Progenitor cell of endocrine pancreas (in vitro differentiated cells): ENCODE measurements around the gene KRT13. TPM values are rescaled to one million over a fixed set of nuclear protein-coding genes. Genes with fewer than 3 reads are reported as not detected.

Experiments
- DNase-seq: peaks from one replicate; pipeline ENCODE4 v3.0.0; 2021; ENCODE audit warnings: low spot score; ENCODE audit not compliant: unreplicated experiment
- H3K27ac Mint-ChIP-seq: 2 replicates; pipeline ENCODE4 v1.8.0; 2021; ENCODE audit warnings: mild to moderate bottlenecking, moderate library complexity, mixed read lengths
- H3K27me3 Mint-ChIP-seq: 2 replicates; pipeline ENCODE4 v1.8.0; 2021; ENCODE audit warnings: mixed read lengths
- H3K36me3 Mint-ChIP-seq: 2 replicates; pipeline ENCODE4 v1.8.0; 2022; ENCODE audit warnings: mixed read lengths; ENCODE audit not compliant: insufficient read depth
- H3K4me1 Mint-ChIP-seq: 2 replicates; pipeline ENCODE4 v1.8.0; 2021; ENCODE audit warnings: low read depth, mixed read lengths
- H3K4me3 Mint-ChIP-seq: 2 replicates; pipeline ENCODE4 v1.8.0; 2021; ENCODE audit warnings: low read depth, mild to moderate bottlenecking, moderate library complexity, mixed read lengths
- H3K9me3 Mint-ChIP-seq: 2 replicates; pipeline ENCODE4 v1.8.0; 2021; ENCODE audit warnings: low read depth, mixed read lengths
- total RNA-seq: library from RNA; stranded (reverse); gene quantifications from 2 replicates; pipeline ENCODE4 v1.2.1, GENCODE V29; 2021
- TF ChIP-seq, protein P1 (sequence below): fragments of 200-600 bp; sonication (generic); IDR thresholded peaks from one replicate; pipeline ENCODE4 v1.5.0; 2021; ENCODE audit warnings: antibody characterized with exemption, mild to moderate bottlenecking; ENCODE audit not compliant: unreplicated experiment

The KRT13 gene
- total RNA-seq, 1 donor from 2014 or later = not detected

DNA sequence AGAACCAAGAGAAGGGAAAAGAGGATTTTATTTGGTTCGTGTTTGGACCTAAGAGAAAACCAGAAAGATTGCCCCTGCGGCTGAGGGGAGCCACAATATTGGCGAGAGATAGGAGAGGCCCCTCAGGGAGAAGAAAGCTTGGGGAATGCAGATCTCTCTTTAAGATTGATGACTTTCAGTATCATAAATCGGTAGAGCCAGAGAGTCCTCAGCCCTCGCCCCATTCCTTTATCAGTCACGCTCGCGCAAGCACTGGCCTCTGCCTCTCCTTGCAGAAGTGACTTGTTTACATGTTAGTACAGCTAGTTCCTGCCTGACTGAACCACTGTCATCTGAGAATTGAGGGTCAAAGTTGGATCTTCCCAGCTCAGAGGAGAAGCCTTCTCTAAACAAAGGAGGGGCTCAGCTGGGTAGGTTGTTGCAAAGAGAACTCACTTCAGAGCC is 44.2 kb upstream of the KRT13 start:
- Mint-ChIP-seq H3K4me1 (peaks cover 30% of the 10 kb centered on the region), H3K27me3 (peaks cover 18% of the 10 kb centered on the region), H3K27ac (peak overlapping the region; percentile 94)

DNA sequence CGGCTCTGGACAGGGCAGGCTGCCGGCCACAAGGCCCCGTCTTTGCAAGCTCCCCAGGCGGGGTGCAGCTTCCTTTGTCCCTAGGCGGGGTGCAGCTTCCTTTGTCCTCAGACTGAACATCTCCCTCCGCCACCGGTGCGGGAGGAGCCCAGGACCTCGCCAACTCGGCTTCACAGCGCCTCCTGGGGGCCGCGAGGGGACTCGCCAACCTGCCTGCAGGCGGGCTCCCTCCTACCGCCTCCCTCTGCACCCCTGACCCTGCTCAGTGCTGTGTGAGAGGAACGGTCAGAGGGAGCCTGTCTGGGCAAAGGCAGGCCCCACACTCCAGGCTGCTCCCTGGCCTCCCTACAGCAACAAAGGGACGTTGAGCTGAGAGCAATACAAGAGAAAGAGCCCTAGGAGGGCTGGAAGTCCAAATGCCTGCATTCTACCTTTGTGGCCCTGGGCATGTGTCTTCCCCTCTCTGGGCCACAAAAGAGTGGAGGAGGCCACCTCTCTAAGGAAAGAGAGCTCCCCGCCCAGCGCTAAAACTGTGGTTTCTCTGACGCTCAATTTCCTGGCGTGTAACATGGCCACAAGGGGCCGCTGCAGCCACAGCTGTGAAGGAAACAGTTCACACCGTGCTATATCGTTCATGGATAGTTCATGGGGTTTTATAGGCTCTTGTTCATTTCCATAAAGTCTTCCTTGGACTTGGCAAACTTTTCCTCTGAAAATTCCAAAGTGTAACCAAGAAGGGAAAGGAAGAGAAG is 43.6 kb upstream of the KRT13 start:
- TF ChIP-seq, protein P1, sequence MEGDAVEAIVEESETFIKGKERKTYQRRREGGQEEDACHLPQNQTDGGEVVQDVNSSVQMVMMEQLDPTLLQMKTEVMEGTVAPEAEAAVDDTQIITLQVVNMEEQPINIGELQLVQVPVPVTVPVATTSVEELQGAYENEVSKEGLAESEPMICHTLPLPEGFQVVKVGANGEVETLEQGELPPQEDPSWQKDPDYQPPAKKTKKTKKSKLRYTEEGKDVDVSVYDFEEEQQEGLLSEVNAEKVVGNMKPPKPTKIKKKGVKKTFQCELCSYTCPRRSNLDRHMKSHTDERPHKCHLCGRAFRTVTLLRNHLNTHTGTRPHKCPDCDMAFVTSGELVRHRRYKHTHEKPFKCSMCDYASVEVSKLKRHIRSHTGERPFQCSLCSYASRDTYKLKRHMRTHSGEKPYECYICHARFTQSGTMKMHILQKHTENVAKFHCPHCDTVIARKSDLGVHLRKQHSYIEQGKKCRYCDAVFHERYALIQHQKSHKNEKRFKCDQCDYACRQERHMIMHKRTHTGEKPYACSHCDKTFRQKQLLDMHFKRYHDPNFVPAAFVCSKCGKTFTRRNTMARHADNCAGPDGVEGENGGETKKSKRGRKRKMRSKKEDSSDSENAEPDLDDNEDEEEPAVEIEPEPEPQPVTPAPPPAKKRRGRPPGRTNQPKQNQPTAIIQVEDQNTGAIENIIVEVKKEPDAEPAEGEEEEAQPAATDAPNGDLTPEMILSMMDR = peak; percentile 78
- Mint-ChIP-seq H3K36me3 (no peaks in the 10 kb centered on the region), H3K27me3 (peaks cover 13% of the 10 kb centered on the region), H3K9me3 (no peaks in the 10 kb centered on the region), H3K27ac (peak overlapping the region; percentile 94), H3K4me1 (peaks cover 35% of the 10 kb centered on the region), H3K4me3 (peak overlapping the region; percentile 33)
- peak; percentile 85 for DNase-seq

More for the DNA sequence above, 44.2 kb upstream of the KRT13 start:
- no peak overlapping the region for H3K4me3 Mint-ChIP-seq
- TF ChIP-seq, protein P1 = no peak
- no peaks in the 10 kb centered on the region for H3K9me3 Mint-ChIP-seq
- no peak for DNase-seq
- no peaks in the 10 kb centered on the region for H3K36me3 Mint-ChIP-seq

DNA sequence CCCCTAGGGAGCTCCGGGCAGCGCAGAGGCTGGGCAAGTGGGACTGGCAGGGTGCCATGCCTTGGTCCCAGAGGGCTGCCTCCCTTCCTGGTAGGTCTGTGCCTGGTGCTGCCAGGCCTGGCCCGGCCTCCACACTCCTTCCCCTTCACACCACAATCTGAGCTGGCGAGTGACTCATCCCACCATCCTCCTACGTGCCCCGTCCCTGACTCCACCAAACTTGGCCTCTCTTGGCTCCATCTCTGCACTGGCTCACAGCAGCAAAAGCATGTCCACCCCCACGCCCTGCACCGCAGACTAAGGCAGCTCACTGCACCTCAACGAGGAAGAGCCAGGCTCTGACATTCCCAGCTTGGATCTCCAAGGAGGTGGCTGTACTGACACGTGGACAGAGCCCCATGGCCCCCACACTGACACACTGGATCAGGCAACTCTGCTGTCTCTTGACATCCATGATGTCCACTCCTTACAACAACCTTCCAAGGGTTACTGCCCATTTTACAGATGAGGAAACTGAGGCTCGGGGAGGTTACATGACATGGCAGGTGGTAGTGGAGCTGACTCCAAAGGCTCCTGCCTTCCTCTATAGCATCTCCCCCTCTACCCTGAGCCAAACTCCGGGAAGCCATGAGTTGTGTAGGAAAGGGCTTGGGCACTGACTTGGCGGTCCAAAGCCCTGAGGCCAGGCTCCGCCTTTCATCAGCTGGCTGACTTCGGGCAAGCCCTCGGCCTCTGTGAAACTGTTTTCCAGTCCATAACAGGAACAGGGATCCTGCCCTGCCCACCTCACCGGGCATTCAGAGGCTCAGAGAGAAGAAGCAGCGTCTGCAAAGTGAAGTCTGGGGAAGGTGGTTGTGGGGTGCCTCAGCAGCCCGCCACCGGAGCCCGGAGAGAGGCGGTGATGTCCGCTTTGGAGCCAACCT is 42.8 kb upstream of the KRT13 start:
- peaks cover 35% of the 10 kb centered on the region for H3K4me1 Mint-ChIP-seq
- H3K36me3 Mint-ChIP-seq = no peaks in the 10 kb centered on the region
- H3K4me3 Mint-ChIP-seq = no peak overlapping the region
- TF ChIP-seq, protein P1 = no peak
- no peaks in the 10 kb centered on the region for H3K9me3 Mint-ChIP-seq
- peaks cover 6% of the 10 kb centered on the region for H3K27me3 Mint-ChIP-seq
- H3K27ac Mint-ChIP-seq = peak overlapping the region; percentile 94
- DNase-seq = no peak

DNA sequence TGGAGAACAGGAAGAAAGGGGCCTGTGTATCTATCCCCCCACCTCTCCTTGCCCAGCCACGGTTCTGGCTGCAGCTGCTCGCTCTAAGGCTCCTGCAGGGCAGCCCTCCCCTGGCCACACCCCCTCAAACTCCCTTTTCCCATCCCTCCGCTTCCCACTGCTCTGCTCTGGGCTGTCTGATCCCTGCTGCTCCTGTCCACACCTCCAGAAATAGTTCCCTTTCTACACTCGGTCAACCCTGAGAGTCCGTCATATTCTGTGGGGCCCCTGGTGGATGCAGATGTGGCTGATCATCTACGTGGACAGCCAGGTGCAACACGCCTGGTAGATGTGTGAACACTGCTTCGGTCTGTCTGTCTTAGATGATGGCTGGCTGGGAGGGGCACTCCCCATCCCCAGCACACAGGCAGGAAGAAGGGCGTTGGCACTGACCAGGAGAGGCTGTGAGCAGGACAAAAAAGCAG is 42.0 kb upstream of the KRT13 start:
- Mint-ChIP-seq H3K4me1 (peaks cover 35% of the 10 kb centered on the region), H3K9me3 (no peaks in the 10 kb centered on the region), H3K36me3 (no peaks in the 10 kb centered on the region), H3K4me3 (no peak overlapping the region), H3K27ac (no peak overlapping the region), H3K27me3 (no peaks in the 10 kb centered on the region)
- DNase-seq = no peak
- TF ChIP-seq, protein P1 = no peak

DNA sequence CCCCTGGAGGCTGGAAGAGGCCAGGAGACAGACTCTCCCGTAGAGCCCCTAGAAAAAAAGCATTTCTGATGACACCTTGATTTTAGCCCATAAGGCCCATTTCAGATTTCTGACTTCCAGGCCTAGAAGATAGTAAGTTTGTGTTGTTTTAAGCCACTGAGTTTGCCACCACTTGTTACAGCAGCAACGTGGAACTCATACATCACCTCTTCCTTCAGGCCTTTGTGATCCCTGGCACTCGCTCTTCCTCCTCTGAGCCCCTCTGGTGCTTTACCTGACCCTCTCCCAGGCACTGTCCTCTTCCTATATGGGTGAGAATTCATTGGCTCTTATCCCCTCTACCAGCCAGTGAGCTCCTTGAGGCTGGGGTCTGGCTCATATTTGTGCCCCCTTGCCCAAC is 41.4 kb upstream of the KRT13 start:
- no peak for DNase-seq
- Mint-ChIP-seq H3K4me1 (peaks cover 35% of the 10 kb centered on the region), H3K36me3 (no peaks in the 10 kb centered on the region), H3K27ac (no peak overlapping the region), H3K4me3 (no peak overlapping the region), H3K9me3 (no peaks in the 10 kb centered on the region), H3K27me3 (no peaks in the 10 kb centered on the region)
- TF ChIP-seq, protein P1 = no peak
